ENCODE data around the gene LAG3.

The LAG3 gene

DNA sequence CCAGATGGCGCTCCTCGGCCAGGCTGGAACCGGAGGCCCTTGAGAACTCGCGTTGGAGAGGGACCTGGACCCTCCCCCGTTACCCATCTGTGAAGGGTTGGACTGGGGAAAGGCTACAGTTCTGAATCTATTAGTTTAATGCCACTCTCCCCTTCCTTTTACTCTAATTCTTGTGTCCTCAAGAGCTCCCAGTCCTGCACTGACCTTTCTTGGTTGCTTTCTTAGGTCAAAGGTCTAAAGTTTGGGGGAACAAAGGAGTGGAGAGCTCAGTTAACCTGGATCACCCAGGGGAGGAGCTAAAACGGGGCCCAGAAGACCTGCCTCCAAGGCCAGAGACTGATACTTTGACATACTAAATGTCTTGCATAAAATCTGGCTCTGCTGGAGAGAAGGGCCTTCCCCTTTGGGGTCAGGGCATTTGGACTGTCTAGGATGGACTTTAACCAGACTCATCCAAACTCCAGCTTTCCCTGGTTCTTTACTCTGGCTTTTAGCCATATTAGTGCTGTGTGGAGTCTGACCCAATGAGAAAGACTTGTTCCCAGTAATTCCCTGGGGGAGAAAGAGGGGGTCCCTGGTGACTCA lies 18.5 kb upstream of the LAG3 start:
- DNase-seq, result no peak

DNA sequence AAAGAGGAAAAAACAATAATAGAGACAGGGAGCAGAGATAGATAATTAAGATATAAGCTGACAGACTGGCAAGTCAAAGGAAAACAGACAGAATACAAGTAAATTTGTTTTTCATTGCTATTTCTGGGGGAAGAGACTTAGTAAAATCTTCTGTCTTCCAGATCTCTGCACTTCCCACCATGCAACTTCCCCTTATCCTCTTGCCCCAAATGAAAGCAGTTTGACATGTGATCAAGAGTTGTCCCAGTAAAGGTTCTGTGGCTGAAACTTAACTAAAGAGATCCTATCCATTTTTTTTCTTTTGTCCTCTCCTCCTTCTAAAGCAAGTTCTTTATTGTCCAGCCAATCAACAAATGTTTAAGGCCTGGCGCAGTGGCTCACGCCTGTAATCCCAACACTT lies 17.9 kb upstream of the LAG3 start:
- DNase-seq, result no peak

DNA sequence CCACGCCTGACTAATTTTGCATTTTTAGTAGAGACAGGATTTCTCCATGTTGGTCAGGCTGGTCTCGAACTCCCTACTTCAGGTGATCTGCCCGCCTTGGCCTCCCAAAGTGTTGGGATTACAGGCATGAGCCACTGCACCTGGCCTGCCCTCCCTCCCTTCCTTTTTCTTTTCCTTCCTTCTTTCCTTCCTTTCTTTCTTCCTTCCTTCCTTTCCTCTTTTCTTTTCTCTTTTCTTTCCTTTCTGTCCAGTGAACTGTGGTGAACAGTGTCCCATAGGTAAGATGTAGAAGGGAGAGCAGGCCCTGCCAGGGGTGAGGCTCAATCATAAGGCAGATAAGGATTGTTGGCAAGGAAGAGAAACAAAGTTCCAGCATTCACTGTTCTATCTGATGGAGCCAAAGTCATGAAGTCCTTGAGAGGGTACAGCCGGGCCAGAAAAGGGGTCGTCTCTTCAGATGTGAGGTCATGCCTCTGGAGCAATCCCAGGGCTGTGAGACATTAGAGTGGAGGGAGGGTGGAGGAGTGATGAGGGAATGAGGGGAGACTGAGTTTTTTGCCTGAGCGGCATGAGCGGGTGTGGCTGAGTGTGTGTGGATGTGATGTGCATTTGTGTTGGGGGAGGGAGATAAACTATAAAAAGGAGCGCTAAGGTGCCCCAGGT lies 15.2 kb upstream of the LAG3 start:
- DNase-seq, result no peak

DNA sequence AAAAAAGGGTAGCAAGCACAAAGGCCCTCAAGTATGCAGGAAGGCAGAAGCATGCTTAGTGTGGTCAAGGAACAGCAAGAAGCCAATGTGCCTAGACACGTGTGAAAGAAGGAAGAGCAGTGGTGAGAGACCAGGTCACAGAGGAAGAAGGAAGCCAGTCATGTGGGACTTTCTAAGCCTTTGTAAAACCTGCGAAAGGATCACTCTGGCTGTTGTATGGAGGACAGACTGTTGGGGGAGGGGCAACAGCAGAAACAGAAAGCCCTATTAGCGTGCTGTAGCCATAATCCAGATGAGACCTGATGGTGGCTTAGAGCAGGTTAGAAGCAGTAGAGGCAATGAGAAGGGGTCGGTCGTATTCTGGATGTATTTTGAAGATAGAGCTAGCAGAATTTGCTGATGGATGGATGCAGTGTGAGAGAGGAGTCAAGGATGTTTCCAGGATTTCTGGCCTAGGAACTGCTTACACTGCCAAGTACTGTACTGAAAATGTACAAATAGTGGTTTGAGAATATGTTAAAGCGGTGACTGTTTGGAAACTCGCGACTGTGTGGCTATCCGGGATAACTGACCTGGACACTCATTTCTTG lies 13.7 kb upstream of the LAG3 start:
- DNase-seq, result no peak

DNA sequence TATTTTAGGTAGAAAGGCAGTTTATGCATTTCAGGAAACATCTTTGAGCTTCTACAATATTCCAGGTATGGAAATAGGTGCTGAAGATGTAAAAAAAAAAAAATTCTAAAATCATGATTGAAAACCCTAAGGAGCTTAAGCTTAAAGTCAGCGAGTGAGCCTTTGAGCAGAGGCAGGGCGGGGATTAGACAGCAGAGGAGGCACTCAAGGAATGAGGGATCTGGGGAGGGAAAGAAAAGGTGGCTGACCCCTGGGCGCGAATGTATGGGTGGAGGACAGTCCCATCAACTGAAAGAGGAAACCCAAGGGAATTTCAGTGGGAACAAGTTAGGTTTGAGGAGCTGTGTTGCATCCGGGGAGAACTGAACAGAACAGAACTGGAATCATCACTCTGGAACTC lies 12.6 kb upstream of the LAG3 start:
- DNase-seq, result no peak

DNA sequence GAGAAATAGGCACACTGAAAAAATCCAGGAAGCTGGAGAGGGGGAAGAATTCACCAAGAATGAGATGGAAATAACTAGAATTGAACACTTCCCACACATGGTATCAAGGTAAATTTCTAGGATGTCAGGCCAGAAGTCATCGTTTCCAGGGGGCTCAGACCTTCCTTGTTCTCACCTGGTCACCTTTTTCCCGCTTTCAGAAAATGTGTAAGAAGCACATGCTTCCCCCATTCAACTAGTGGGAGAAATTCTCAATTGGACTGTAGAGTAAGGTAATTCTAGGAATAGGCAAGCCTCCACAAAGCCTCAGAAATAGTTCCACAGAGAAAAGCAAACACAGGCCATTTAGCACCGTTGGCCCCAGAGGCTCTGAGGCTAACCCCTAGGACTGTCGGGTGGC lies 8.9 kb upstream of the LAG3 start:
- no peak for DNase-seq

DNA sequence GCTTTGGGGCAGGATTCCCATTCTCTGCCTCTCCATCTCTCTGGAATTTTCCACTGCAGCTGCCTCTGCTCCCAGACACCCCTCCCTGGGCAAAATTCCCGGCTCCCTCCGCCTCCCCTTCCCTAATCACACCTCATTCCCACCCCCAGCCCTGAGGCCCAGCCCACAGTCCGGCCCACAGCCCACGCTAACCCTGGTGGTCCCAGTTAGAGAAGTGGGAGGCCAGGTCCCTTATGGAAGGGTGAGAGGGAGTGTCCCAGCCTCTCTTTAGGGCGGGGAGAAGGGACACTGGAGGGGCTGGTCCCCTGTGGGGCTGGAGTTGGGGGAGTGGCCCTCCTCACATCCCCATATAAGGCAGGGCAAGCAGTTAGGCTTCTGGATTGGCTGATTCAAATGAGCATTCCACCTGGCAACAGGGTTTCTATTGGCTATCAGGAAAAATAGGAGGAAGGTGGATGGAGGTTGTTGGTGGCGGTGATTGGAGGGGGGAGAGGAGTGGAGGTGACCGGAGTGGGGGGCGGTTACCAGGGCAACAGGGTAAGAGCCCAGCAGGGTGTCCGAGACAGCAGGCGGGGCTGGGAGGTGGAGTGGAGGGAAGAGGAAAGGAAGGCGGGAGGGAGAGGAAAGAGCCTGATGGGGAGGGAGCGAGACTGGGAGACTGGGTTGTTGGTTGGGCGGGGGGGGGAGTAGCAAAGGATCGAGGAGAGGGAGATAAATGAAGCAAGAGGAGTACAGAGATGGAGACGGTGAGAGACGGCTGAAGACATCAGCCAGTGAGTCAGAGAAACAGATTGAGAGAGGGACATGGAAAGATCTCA lies 8.1 kb upstream of the LAG3 start:
- peak; percentile 34 for DNase-seq

DNA sequence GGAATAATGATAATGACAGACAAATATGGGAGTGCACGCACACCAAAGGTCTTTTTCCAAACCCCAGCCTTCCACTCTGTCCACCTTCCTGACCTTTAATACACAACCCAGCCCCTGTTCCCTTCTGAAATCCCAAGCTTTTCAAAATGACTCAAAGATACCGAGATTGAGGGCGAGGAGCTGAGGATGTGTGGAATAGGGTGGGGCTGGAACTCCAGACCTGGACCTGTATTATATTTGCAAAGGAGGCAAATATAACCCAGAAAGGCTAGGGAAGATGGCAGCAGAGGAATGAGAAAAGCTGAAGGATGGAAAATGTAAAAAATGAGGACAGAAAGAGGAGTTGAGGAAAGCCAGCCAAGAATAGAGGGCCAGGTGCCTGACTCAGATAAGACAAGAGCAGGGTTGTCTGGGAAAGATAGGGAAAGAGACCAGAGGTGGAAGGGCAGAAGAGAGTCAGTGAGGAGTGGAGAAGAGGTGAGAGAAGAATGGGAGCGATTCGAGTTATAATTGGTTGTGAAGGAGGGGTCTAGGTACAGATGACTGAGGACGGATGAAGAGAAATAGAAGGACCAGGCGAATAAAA lies 7.2 kb upstream of the LAG3 start:
- no peak for DNase-seq

DNA sequence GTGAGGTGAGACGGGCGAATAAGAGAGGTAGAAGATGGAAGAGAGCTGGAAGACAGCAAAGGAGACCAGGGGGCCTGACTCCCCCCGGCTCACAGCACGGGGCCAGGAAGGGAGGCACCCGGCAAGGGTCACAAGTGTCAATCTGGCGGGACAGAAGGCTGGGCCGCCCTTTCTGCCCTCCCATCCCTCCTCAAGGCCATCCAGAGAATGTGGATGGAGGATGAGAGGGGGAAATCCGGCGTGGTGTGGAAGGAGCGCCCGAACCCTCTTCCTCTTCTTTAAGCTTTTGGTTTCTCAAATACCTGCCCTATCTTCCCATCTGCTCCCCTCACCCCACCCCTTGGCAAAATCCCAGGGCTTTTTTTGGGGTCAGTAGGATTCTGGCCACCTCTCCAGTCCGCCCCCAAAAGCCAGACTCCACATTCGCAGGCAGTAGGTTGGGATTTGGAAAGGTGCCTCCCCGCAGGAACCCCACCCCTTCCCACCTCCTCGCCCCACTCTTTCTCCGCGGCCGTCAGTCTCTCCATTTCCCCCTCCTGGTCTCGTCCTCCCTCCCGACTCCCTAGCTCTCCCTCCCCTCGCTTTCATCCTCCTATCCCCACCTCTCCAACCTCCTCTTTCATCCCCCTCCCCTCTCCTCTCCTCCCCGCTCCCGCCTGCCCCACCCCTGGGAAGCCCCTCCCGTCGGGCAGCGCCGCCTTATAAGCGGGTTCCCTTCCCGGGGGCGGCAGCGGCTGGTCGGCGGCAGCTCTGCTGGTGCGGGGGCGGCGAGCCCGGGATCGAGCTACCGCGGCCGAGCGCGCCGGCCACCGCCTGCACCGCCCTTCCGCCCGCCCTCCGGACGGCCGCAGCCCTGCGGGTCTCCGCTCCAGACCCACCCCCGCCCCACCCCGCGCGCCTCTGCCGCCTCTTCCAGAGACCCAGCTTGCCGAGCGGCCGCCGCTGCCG lies 6.4 kb upstream of the LAG3 start, which contains the start of gene PTMS:
Gene PTMS (plus strand): TSS at position 730 of the 948 bp plus-strand sequence. CDS start 343 bp downstream, outside the sequence.
- no peak for DNase-seq

DNA sequence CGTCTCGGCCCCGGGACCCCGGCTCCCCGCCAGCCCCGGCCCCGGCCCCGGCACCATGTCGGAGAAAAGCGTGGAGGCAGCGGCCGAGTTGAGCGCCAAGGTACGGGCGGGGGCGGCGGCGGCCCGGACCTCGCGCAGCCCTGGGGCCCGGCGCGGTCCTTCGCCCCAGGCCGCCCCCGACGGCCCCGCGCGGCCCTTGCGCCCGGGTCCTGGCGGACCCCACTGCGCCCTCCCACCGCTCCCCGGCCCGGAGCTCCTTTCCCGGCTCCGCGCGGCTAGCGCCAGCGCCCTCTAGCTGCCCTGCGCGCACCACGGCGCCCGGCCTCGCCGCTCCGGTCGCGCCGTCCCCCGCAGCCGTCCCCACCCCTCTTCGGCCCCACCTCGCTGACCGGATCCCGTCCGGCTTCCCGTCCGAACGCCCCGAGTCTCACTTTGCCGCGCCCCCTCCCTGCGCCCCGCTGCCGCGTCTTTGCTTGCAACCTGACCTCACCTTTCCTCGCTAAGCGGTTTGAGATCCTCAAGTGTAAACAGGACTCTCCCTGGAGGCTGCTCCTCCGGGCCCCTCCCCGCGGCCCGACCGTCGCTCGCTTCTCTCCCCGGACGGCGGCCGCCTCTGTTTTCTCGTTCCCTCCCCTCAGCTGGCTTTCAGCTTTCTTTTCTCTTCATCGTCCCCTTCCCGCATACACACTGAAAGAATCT lies 5.5 kb upstream of the LAG3 start:
- peak; percentile 34 for DNase-seq

DNA sequence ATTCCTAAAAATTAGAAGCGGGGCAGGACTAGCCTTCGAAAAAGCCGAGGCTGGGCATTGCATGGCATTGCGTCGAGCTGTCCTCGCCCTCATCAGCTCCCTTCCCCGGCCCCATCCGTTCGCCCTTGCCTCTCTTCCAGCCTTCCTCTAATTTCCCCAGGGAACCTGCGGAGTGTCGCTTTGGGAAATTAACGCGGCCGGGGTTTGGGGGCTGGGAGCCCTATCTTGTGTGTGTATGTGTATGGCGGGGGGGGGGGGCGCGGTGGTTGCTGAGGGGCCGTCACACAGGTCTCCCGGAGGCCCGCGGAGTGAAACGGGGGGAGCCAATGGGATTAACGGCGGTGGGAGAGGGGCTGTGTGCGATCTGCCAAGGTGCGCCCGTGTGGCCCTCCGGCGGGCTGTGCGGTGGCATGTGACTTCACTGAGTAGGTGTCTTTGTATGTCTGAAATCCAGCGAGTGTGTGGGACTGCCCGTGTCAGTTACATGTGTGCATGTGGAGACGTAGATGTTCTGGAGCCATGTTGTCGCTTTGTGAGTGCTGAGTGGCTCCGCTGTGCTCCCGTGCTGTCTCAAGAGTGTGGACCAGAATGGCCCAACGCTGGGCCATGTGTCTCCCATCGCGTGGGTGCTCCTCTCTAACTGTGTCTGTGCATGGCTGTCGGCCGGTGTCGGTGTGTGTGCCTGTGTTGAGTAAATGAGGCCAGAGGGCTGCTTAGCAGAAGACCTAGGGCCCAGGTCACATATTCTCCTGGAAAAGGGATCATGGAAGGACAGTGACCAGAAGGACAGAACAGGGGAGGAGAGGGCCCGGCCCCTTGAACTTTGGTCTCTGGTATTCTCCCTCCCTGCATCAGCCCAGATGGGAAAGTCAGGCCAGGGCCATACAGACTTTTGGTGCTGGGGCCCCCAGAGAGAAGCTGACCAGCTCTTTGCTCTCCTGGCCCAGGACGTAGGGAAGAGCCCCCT lies 4.7 kb upstream of the LAG3 start:
- no peak for DNase-seq

DNA sequence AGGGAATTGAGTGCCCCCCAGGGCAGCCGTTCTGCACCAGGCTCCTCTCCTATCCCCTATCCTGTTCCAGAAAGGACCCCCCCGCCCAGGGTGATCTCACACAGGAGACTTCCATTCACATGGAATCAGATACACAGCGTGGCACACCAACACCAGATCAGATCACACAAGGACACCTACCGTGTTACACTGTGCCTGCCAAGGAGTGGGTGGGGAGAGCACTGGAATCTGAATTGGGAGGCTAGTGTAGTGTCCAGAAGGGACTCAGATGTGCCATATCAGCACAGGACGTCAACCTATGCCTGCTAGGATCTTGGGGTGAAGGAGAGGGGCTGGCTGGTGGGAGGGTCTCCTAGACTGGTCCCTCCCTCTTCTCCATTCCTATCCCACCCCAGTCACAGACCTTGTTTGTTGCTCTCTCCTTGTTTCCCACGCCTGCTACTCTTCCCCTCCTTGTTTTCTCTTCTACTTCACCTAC lies 3.8 kb upstream of the LAG3 start:
- DNase-seq, result no peak

DNA sequence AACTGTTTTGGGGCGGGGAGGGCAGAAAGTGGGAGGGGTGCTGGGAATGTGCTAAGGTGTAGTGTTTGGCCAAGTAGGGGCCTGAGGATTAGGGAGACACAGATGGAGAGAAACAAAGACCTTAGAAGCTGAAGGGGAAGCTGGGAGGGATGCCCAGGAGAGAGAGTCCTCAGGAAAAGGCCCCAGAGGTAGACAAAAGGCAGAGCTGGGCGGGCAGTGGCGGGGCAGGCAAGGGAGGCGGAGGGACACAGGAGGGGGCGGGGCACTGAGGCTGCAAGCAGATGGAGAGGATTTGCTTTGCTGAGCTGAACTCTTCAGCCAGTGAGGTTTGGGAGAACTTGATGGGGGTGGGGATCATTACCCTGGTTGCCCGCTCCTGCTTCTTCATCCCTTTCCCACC lies 3.3 kb upstream of the LAG3 start:
- no peak for DNase-seq

DNA sequence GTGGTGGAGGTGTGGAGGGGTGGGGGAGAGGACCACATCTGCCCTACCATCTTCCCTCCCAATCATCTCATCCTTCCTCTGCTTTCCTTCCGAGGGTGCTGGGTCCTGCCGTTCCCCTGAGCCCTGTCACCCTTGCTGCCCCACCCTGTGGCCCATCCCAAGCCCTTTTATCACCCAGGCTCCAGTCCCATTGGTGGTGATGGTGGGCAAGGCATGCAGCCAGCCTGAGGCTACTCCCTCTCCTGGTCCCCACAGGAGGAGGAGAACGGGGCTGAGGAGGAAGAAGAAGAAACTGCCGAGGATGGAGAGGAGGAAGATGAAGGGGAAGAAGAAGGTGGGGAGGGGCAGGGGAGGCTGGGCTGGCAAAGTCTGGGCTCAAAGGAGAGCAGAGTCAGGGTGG lies 2.7 kb upstream of the LAG3 start:
- DNase-seq, result no peak

DNA sequence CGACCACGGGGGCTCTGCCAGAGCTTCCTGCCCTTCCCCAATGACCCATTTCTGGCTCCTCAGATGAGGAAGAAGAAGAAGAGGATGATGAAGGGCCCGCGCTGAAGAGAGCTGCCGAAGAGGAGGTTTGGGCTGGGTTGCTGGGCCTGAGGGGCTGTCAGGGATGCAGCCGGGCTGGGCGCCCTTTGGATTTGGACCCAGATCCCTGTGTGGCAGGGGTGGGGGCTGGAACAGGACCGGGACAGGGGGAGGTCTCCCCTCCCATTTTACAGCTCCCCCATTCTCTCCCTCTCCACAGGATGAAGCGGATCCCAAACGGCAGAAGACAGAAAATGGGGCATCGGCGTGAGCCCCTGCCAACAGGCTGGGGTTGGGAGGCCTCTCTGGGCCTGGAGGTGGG lies 2.2 kb upstream of the LAG3 start:
- DNase-seq, result no peak

DNA sequence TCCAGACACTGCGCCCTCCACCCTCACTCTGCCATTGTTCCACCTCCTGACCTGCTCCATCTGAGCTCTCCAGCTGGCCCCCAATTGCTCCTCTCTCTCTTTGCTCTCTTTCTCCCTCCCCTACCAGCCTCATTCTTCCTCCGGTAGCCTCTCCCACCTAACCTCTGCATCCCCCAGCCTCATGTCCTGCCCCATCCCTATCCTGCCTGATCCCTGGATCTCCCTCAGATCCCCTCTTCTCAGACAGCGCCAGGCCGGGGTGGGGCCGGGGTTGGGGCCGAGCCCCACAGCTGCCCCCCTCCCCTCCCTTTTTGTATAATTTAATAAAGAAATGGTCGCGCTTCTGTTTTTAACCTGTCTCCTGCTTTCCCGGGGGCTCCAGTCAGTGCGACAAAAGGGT lies 1.7 kb upstream of the LAG3 start:
- no peak for DNase-seq

DNA sequence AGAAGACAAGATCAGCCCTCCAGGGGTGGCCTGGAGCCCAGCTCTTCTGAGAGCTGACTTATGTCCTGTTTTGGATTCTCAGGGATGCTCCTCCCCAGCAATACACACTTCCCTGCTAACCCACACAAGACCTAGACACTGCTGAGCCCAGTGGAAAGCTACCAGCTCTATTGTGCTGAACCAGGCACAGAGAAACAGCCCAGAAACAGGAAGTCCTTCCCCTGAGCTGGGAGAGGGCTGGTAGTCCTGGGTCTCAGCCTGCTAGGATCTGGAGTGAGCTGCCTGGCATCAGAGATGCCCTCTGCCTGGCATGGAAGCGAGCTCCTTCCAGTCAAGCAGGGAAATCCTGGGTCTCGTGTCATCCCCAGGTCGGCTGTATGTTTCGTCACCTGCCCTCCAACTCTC lies 1.2 kb upstream of the LAG3 start:
- DNase-seq, result no peak

DNA sequence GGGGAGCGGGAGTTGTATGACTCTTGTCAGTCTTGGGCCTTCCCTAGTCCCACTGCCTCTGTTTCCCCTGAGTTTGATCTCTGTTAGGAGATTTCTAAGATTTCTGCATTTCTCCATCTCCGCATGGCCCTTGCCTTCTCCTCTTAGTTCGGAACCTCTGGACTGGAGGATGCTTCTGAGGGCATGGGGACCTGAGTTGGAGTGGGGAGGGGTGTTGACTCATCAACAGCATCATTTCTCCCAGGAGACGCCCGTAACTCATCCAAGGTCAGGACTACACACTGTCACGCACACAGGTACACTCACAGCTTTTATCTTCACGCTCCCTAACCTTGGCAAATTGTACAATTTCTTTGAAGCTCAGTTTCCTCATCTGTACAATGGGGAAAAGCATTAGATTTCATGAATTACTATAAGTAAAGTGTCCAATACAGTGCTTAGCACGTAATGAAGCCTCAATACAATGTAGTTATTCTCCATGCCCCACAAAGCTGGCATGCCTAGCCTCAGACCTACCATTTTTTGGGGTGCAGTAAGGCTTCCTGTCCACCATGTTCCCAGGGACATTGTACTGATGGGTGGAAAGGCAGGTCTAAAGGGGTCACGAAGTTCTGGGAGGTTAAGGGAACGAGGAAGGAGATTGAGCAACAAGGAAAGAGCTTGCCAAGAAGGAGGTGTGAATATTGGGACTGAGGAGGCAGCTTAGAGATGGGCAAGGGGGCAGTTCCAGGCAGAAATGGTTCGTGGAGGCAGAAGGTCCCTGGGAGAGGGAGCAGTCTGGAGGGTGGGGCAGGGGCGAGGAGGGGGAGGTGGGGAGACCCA lies 600 bp upstream of the LAG3 start:
- DNase-seq, result no peak
